ENCODE data around the gene PRR33.

The PRR33 gene

DNA sequence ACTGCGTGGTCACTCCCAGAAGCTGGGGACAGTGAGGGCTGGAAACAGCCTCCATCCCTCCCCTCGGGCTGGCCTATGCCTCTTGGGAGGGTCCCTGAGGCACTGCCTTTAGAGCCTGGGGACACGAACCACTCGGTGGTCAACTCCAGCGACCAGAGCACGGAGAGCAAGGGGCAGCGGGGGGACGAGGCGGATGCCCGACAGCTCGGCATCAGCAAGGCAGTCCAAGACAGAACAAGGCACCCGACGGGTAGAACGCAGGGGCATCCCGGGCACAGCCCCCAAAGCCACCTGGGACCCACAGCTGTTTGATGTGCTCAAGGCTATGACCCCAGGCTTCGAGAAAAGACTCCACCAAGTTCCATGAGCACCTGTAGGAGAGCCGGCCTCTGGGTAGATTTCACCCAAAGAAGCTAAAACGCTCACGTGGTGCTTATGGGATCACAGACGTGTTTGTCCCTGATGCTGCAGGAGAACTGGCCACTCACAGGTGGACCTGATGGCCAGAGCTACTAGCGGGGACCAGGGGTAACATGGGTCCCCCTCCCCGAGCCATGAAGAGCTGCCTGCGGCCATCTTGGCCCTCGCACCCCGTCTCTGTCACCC is 39.3 kb downstream of the PRR33 start:
- in situ Hi-C loops (cut with MboI; ENCODE audit: low sequenced_read_pairs) = no loop called here

GRCh38 chr11:1851468-1852180 is 40.1 kb downstream of the PRR33 start:
- in situ Hi-C loops (cut with MboI; ENCODE audit: low sequenced_read_pairs) = no loop called here

GRCh38 chr11:1848640-1849430 is 42.9 kb downstream of the PRR33 start:
- in situ Hi-C loops (cut with MboI; ENCODE audit: low sequenced_read_pairs) = no loop called here

GRCh38 chr11:1847926-1848639 is 43.6 kb downstream of the PRR33 start:
- in situ Hi-C loops (cut with MboI; ENCODE audit: low sequenced_read_pairs) = no loop called here

- in situ Hi-C loops (cut with MboI; ENCODE audit: low sequenced_read_pairs) = no loop called here
Measured at GRCh38 chr11:1847006-1847735, 44.5 kb downstream of the PRR33 start.

GRCh38 chr11:1846453-1846932 is 45.2 kb downstream of the PRR33 start:
- in situ Hi-C loops (cut with MboI; ENCODE audit: low sequenced_read_pairs) = no loop called here

DNA sequence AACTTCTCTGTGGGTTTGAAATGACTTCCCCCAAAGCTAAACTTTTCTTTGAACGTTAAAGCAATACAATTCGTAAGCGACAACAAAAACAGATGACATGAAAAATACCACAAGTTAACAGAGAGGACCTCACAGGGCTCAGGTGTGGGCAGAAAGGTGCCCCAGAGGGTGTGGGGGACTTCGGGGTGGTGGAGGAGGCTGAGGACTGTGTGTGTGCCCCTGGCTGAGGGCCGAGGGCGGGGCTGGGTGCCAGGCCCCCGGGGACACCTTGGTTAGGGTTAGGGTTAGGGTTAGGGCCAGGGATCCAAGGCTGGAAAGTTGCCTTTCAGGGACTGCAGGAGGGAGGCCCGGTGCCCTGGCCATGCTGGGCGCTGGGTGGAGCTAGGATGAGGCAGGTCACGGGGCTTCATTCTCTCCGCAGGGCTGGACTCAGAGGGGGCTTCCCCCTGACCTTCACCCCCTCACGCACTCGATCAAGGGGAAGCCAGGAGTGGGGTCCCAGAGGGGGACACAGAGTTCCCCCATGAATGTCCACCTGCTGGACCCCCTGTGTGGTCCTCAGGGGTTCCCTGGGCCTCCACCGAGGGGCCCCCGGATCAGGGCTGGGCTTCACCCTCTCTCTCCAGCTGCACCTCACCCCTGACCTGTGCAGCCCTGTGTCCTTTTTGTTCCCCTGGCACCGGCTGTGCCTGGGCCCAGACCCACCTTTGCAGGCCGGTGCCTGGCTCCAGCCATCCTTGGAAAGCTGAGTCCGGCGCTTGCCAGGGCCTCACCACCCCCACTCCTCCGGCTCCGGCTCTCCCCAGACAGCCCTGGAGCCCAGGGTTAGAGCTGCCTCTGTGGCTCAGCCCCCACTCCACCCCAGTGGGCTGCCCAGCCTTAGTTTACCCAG is 45.9 kb downstream of the PRR33 start:
- in situ Hi-C loops (cut with MboI; ENCODE audit: low sequenced_read_pairs) = no loop called here

DNA sequence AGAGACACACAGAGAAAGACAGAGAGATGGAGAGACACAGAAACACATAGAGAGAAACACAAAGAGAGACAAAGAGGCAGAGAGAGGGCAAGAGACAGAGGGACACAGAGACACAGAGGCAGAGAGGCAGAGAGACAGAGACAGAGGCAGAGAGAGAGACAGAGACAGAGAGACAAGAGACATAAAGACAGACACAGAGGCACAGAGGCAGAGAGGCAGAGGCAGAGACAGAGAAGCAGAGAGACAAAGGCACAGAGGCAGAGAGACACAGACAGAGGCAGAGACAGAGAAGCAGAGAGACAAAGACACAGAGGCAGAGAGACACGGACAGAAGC is 46.6 kb downstream of the PRR33 start:
- in situ Hi-C loops (cut with MboI; ENCODE audit: low sequenced_read_pairs) = no loop called here

GRCh38 chr11:1844221-1845094 is 47.2 kb downstream of the PRR33 start:
- in situ Hi-C loops (cut with MboI; ENCODE audit: low sequenced_read_pairs) = no loop called here

GRCh38 chr11:1843796-1844195 is 47.9 kb downstream of the PRR33 start:
- in situ Hi-C loops (cut with MboI; ENCODE audit: low sequenced_read_pairs) = no loop called here

- in situ Hi-C loops (cut with MboI; ENCODE audit: low sequenced_read_pairs) = no loop called here
Measured at GRCh38 chr11:1843098-1843473, 48.6 kb downstream of the PRR33 start.

DNA sequence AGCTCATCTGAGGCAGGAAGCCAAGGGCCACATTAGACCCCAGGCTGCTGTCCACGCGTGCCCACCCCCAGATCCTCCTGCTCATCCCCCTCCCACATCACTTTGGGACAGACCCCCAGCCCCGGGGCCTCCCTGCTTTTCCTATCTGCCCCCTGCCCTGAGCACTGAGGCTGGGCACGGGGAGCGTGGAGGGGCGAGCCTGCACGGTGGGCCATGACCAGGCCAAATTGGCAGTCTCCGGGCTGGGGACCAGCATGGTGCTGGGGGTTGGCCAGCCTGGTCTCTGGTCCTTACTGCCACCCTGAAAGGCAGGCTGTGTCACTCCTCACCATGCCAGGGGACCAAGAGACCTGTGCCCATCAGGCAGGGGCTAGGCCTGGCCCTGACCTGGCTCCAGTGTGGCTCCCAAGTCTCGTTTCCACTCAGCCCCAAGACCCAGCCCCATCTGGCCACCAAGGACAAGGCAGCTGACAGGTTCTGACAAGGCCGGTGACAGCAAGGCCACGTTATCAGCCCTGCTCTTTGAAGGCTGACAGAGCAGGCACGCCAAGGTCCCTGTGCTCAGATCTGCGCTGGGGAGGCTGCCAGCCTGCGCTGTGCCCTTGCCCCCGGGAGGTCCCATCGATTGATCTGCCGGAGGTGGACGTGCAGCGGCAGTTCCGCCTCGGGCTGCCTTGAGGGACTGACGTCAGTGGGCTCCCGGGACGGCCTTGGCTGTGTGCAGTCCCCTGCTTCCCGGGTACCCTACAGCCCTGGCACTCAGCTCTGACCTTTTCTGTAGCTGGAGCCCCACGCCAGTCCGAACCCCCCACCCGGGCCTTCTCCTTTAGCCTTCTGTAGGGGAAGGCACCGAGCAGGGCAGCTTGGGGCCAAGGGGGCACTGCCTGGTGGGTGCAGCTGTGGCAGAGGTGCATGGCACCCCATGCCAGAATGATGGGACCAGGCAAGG is 49.3 kb downstream of the PRR33 start:
- in situ Hi-C loops (cut with MboI; ENCODE audit: low sequenced_read_pairs) = no loop called here

DNA sequence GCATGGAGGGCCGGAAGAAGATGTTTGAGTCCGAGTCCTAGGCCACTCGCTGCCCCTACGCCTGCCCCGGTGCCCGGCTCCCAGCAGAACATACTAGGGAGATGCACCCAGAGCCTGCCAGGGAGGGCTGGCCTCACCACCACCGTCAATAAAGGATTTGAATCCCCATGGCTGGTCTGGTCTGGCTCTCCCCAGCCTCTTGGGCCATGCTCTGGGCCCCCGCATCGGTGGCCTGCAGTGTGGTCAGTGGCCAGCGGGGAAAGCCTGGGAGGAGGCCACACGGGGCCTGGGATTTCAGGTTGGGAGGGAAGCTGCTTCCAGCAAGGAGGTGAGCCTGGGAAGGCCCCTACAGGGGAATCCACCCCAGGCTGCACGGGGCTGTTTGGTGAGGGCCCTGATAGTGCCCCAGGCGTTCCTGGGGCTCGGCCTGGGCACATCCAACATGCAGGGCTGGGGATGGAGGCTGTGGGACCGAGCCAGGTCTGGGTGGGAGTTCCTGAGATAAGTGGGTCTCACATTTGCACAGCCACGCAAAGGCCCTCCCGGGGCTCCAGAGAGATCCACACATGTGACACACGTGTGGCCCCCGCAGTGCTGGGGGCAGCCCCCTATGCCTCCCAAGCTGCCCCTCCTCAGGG is 50.1 kb downstream of the PRR33 start:
- in situ Hi-C loops (cut with MboI; ENCODE audit: low sequenced_read_pairs) = no loop called here

GRCh38 chr11:1840780-1841480 is 50.8 kb downstream of the PRR33 start:
- in situ Hi-C loops (cut with MboI; ENCODE audit: low sequenced_read_pairs) = no loop called here

DNA sequence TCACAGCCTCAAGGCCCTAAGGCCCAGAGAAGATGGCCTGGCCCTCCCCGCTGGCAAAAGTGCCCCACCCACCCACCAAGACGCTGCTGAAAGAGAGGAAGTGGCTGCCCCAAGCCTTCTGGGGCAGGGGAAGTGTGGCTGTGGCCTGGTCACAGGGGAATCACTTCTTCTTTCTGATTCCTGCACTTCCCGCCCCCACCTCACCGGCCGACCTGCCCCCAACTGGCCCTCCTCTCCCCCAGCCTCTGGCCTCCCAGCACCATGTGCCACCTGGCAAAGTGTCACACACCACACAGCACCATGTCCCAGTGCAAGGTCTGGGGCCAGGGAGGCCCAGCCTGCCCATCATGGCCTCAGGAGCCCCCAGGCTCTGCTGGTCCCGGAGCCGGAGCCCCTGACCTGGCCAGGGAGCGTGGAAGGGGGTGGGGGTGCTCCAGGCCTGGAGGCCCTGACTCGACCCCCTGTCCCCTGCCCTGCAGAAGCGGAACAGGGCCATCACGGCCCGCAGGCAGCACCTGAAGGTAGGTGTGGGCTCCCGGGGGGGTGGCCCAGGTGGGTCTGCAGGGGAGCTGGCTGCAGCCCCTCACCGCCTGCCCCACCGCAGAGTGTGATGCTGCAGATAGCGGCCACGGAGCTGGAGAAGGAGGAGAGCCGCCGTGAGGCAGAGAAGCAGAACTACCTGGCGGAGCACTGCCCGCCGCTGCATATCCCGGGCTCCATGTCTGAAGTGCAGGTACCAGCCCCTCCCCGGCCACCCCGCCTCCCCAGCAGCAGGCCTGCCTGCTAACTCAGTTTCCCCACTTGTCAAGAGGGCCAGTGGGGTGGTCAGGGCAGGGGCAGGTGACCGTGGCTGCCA is 51.5 kb downstream of the PRR33 start:
- in situ Hi-C loops (cut with MboI; ENCODE audit: low sequenced_read_pairs) = no loop called here

Data from HL-60/S4 treated with phorbol 12-myristate 13-acetate at 8.2 ng/mL for 4 days and 3 days (cell line).